Measurements from ENCODE around the gene HPS5.

Gene HPS5

GRCh38 chr11:18365741-18366140, 43.8 kb upstream of the HPS5 start:
- DNase-seq (ENCODE audit: extremely low read depth, low read depth) = no peak
- H3K4me3 ChIP-seq (replicated peaks; ENCODE audit: low read depth, low read length) = no peak overlapping the region
- TF ChIP-seq CTCF (IDR thresholded peaks at IDR 0.05; ENCODE audit: low read depth, low read length, missing control alignments) = no peak

DNA sequence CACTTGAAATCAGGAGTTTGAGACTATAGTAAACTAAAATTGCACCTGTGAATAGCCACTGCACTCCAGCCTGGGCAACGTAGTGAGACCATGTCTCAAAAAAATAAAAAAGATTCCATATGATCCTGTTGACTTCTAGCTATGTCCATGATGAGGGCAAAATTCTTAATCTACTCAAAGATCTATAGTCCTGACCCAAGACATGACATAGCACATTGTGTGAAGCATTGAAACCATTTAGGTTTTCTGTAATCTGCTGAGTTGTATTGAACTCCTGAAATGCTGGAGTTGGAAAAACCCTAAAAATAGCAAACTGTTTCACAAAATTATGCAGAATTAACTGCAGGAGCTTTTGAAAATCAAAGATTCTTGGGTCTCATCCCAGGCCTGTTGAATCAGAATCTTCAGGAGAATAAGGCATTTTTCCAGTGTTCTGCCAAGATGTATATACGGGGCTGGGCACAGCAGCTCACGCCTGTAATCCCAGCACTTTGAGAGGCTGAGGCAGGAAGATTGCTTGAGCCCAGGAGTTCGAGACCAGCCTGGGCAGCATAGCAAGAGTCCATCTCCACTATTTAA, 42.6 kb upstream of the HPS5 start:
- H3K4me3 ChIP-seq (replicated peaks; ENCODE audit: low read depth, low read length) = no peak overlapping the region
- no peak for TF ChIP-seq CTCF (IDR thresholded peaks at IDR 0.05; ENCODE audit: low read depth, low read length, missing control alignments)
- no peak for DNase-seq (ENCODE audit: extremely low read depth, low read depth)

DNA sequence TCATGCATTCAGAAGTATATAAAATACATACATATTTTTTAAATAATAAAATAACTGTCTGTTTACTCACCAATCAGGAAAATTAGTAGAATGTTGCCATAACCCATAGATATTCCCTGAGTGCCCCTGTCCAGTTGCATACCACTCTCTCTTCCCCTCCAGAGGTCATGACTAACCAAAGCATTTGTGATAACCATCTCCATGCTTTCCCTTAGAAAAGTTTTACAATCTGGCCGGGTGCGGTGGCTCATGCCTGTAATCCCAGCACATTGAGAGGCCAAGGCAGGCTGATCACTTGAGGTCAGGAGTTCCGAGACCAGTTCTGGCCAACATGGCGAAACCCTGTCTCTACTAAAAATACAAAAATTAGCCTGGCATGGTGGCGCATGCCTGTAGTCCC, 39.2 kb upstream of the HPS5 start:
- no peak for TF ChIP-seq CTCF (IDR thresholded peaks at IDR 0.05; ENCODE audit: low read depth, low read length, missing control alignments)
- DNase-seq (ENCODE audit: extremely low read depth, low read depth) = no peak
- H3K4me3 ChIP-seq (replicated peaks; ENCODE audit: low read depth, low read length) = no peak overlapping the region

DNA sequence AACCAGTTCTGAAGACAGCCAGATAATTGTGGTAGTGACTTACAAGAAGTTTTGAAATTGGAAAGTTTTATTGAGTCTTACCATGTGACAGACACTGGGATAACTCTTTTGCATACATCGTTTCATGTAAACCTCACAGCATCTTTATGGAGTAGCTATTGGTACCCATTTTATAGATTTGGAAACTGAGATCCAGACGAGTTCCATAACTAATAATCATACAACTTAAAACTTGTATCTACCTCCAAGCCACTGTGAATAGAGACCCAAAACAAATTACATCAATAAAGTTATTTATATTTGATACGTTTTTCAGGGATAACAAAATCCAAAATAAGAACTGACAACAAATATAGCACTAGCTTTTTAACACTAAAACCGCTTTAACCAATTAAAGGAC, 36.7 kb upstream of the HPS5 start:
- TF ChIP-seq CTCF (IDR thresholded peaks at IDR 0.05; ENCODE audit: low read depth, low read length, missing control alignments) = no peak
- DNase-seq (ENCODE audit: extremely low read depth, low read depth) = no peak
- no peak overlapping the region for H3K4me3 ChIP-seq (replicated peaks; ENCODE audit: low read depth, low read length)

DNA sequence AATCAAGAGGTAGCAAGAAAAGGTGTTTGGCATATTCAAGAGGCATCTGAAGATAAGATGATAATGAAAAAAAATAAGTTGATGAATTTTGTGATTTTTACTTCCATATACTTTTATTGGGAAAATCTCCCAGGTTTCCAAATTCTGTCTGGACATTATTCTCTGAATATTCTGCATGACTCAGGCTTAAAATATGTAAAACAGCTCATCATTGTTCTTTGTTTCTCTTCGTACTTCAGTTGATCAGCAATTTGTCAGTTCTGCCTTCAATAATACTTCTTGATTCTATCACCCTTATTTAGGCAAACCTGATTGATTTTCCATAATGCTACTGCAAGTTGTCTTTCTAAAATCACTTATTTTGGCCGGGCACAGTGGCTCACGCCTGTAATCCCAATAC, 30.6 kb upstream of the HPS5 start:
- no peak for TF ChIP-seq CTCF (IDR thresholded peaks at IDR 0.05; ENCODE audit: low read depth, low read length, missing control alignments)
- H3K4me3 ChIP-seq (replicated peaks; ENCODE audit: low read depth, low read length) = no peak overlapping the region
- no peak for DNase-seq (ENCODE audit: extremely low read depth, low read depth)

GRCh38 chr11:18347471-18348125, 25.7 kb upstream of the HPS5 start:
- peak; percentile 72 for DNase-seq (ENCODE audit: extremely low read depth, low read depth)
- TF ChIP-seq CTCF (IDR thresholded peaks at IDR 0.05; ENCODE audit: low read depth, low read length, missing control alignments) = no peak
- H3K4me3 ChIP-seq (replicated peaks; ENCODE audit: low read depth, low read length) = no peak overlapping the region

DNA sequence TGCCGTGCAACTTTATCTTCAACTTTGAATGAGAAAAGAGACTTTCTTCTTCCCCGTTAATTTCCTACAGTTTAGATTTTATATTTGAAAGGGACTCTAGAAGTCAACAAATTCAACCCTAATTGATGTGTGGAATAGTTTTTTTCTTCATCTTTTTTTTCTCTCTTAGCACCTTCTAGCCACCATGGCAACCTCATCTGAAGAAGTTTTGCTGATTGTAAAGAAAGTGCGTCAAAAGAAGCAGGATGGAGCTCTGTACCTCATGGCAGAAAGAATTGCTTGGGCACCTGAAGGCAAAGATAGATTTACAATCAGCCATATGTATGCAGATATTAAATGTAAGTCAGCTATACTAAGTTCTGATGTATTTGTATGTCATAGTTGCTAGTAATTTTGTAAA, 11.0 kb upstream of the HPS5 start:
- TF ChIP-seq CTCF (IDR thresholded peaks at IDR 0.05; ENCODE audit: low read depth, low read length, missing control alignments) = no peak
- DNase-seq (ENCODE audit: extremely low read depth, low read depth) = no peak
- no peak overlapping the region for H3K4me3 ChIP-seq (replicated peaks; ENCODE audit: low read depth, low read length)
